H54 (cell line): ENCODE data around the gene GHITM.

Experiments
- DNase-seq: peaks from one replicate; pipeline ENCODE4 v3.0.0; 2011; ENCODE audit warnings: low spot score, mixed read lengths; ENCODE audit not compliant: insufficient read length
- FAIRE-seq: peaks from 3 replicates; lab custom pipeline; 2011; peaks lifted over from hg19 to GRCh38; lab: Jason Lieb, UNC
- POLR2A ChIP-seq: IDR thresholded peaks from 2 replicates; pipeline ENCODE4 v1.6.1; 2011; ENCODE audit warnings: low read depth, mild to moderate bottlenecking, low read length

GHITM gene

GRCh38 chr10:84196083-84196482, 56.8 kb downstream of the GHITM start:
- DNase-seq (peak; percentile 68), FAIRE-seq (no peak)
- no peak for TF ChIP-seq POLR2A

GRCh38 chr10:84196941-84197340, 57.6 kb downstream of the GHITM start:
- TF ChIP-seq POLR2A, result no peak
- DNase-seq (no peak), FAIRE-seq (no peak)

- DNase-seq, result no peak
- no peak for TF ChIP-seq POLR2A
- no peak for FAIRE-seq
Observed at GRCh38 chr10:84197643-84198042, 58.3 kb downstream of the GHITM start.

GRCh38 chr10:84198206-84198915, 59.1 kb downstream of the GHITM start:
- TF ChIP-seq POLR2A, result no peak
- no peak for DNase-seq

GRCh38 chr10:84200537-84201243, 61.4 kb downstream of the GHITM start:
- TF ChIP-seq POLR2A, result no peak
- no peak for DNase-seq
- FAIRE-seq, result no peak

More at GRCh38 chr10:84198206-84198915, 59.1 kb downstream of the GHITM start:
- FAIRE-seq, result no peak

- FAIRE-seq, result no peak
- no peak for TF ChIP-seq POLR2A
- no peak for DNase-seq
Observed at GRCh38 chr10:84201244-84201606, 61.9 kb downstream of the GHITM start.

GRCh38 chr10:84201682-84202081, 62.4 kb downstream of the GHITM start:
- TF ChIP-seq POLR2A, result no peak
- FAIRE-seq (no peak), DNase-seq (no peak)

GRCh38 chr10:84202349-84202748, 63.0 kb downstream of the GHITM start:
- FAIRE-seq (no peak), DNase-seq (no peak)
- no peak for TF ChIP-seq POLR2A
